Dermis microvascular lymphatic vessel endothelial cell (primary cell): ENCODE data around the gene LTB4R. TPM values are rescaled to one million over a fixed set of nuclear protein-coding genes. Genes with fewer than 3 reads are reported as not detected.

Experiments used
- DNase-seq, 2 donors: peaks; one replicate each; pipeline versions ENCODE4 v3.0.0 to v3.0.0-alpha.2; 2010; ENCODE audit warnings: low read depth in 2 of 2
- total RNA-seq: library from RNA; depleted of rRNA; stranded (reverse); fragments of >200 nt; gene quantifications from 2 replicates; pipeline ENCODE4 v1.2.1, GENCODE V29; 2014

Gene LTB4R
- total RNA-seq, 1 donor from 2014 or later = 2.2 TPM

DNA sequence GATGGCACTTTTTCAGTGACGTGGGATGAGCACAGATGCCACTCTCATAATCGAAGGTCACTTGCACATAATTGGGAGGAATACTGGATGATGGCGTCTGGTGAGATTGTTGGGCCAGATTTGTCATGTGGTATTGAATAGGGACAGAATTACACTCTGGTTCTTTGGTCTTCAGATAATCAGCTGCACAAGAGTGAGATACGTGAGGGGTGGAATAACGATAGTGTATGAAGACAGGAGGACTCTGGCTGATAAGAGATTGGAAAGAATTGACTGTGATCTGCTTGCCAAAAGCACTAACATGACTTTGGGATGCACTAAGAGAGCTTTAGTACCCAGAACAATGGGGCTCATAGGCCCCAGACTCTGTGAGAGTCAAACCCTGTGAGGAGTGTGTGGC is 32.9 kb upstream of the LTB4R start:
- DNase-seq = no peak

DNA sequence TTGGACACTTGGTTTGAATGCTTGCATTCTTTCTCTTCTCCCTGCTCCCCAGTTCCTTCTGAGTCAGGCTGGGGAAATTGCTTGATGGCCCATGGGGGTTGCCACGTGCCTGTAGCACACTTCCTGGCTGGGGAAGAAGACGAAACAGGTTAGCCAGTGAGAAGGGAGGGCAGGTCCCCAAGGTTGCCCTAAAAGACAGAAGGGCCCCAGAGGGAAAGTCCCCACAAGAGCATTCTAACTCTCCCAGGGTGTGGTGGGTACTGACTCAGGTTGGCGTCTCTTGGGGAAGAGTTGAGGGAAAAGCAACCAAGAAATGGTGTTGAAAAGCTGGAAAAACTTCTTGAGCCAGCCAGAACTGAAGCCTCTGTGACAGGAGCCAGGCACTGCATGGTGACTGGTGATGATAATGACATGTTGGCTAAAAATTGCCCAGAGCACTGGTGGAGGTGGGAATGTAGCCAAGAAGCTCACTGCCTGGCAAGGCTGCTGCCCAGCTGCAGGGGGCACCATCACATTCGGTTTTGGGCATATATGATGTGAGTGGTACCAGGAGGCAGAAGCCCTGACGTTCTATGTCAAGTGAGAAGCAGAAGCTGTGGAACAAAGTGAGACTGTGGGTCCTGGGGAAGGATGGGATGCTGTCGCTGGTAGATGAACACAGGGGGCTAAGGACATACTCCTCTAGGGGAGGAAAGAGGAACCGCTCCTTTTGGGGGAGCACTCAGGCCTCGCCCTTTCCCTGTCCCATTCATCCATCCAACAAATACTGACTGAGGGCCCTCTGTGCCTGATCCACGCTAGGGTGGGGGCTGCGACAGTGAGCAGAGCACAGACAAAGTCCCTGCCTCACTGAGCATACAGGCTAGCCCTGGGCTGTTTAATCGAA is 31.8 kb upstream of the LTB4R start:
- peak in 1 of 2 donors; percentile 13 for DNase-seq

DNA sequence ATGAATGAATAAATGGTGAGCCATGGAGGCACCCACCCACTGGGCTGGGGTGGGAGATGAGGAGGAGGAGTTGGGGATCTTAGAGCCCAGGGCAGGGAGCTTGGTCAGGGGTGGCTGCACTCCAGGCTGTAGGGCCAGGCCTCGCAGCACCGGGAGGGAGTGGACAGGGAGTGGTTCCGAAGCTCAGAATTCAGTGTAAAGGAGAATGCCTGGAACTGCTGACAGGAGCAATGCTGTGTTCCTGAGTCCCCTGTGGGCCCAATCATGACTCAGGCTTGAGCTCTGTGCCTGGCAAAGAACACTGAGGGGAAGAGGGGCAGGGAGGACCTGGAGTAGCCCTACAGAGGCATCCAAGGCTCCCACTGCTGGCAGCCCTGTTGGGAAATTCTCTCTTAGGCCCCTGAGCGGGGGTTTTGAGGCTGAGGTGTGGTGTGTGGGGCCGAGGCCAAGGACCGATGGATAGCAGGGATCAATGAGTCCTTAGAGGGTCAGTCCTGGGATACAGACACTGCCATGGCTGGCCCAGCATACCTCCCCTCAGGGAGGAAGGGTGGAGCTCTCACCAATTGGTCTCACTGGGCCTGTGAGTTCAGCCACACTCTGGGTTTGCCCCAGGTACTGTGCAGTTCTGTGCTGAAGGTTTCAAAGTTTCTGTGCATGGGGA is 30.4 kb upstream of the LTB4R start:
- no peak for DNase-seq

DNA sequence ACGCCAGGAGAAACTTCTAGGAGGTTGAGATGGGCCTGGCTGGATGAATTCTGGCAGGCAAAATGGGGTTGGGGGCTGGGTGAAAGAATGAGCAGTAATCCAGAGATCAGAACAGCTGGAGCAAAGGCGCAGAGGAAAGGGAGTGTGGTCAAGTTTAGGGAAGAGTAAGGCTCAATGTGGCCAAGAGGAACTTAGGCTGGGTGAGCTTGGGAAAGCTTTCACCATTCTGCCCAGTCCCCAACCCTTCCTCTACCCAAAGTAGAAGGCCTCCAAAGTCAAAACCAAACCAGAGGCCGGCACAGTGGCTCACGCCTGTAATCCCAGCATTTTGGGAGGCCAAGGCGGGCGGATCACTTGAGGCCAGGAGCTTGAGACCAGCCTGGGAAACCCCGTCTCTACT is 29.7 kb upstream of the LTB4R start:
- no peak for DNase-seq

DNA sequence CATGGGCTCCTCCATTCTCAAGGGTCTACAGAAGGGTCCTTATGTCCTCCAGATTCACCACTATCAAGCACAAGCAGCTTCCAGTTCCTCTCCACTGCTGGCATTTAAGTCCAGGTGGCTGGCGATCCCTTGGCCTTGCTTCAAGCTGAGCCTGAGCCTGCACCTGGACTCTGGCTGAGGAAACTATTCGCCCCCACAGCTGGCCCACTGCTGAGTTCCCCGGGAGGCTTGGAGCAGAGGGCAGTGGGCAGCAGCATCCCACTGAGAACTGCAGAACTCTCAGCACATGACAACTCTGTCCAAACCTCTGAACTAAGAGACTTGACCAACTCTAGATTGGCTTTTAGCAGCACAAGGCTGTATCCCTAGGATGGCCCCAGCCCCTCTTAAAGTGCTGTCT is 28.6 kb upstream of the LTB4R start:
- DNase-seq = no peak

DNA sequence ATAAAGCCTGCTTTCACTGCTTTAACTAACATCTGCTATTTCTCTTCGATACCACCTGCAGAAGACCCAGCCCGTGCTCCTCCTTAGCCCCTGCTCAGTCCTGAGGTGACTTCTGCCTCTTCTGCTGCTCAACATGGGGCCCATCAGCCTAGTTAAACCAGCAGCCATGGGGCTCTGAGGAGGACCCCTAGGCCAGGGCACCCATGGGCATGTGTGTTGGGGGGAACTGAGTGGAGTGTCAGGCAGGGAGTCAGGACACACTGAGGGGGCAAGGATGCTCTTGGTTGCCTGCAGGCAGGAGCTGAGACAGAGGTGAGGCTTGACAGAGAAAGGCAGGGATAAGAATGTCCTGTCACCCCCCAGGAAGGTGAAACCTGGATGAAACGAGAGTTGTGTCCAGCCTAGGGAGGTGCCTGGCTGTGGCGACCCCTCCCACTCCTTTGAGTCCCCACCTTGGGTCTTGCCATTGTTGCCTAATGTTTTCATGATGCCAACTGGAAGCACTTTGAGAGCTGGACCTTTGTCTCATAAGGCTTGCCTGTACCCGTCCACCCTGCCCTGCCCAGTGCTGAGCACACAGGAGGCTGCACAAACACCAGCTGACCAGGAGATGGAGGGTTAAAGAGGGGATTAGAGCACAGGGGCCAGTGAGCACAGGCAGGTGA is 27.4 kb upstream of the LTB4R start:
- DNase-seq = no peak

DNA sequence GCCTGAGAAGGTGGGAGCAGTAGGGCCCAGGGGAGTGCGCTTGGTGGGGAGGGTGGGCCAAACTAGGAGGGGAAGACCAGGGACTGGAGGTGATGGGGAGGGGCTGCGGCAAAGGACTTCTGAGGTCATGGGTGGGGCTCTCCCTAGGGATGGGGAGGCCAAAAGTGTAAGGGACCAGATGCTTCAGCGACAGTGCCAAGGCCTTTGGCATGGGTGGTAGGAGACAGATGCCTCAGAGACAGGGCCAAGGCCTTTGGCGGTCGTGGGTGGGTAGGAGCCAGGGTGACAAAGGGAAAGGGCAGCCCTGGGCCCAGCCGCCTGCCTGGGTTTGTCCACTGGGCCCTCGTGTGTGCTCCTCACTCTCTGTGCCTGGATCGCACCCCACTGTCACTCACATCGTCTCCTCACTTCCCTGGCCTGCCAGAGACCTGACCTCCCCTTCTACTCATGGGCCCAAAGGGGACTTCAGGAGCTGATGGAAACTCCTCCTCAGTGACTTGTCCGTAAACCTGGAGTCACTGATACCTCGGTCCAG is 26.7 kb upstream of the LTB4R start:
- no peak for DNase-seq

DNA sequence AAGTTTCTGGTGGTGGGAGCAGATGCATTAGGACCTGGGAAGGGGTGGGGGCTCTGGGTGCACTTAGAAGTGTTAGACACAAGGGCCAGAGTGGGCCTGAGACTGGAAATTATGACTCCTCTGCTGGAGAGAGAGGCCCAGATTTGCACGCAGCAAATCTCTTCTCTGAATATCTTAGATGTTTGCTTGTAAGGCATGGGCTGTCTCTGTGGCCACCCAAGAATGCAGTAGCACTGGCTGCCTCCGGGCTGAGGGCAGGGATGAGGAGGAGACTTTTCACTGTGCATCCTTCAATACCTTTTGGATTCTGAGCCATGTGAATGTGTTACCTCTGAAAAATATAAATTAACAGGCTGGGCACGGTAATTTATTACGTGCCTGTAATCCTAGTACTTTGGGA is 26.0 kb upstream of the LTB4R start:
- no peak for DNase-seq

DNA sequence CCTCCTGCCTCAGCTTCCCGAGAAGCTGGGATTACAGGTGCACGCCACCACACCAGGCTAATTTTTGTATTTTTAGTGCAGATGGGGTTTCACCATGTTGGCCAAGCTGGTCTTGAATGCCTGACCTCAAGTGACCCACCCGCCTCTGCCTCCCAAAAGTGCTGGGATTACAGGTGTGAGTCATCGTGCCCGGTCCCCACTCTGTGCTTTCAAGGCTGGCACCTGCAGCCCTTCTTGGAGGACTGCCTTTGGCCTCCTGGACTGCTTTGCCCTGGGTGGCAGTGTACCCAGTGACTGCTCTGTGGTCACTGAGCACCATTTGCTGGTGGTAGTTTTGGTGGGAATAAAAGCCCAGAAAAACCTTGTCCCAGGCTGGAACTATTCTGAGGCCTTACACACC is 24.3 kb upstream of the LTB4R start:
- DNase-seq = no peak

DNA sequence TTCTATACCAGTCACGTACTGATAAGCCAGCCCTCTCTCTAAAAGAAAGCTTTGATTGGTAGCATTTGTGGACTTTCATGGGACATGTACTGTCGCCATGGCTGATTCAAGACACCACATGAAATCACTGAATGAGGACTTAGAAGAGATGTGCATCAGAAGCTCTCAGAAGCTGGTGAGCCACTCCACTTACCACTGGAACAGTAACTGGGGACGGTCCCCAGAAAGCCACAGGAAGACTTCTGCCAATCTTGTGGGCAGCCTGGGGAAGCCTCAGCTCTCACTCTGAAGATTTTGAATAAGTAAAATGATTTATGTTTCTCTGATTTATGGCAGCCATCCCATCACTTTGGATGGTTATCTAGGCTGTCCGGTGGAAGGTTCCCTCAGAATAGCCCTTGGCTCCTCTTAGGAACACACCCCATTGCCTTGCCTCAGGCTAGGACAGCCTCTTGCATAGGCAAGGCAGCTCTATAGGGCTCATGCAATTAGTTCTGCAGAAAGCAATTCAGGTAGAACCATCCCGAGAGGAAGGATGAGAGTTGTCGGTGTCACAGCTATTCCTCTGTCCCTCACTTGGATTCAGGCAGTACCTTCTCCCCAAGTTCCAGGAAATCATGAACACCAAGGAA is 21.5 kb upstream of the LTB4R start:
- no peak for DNase-seq

DNA sequence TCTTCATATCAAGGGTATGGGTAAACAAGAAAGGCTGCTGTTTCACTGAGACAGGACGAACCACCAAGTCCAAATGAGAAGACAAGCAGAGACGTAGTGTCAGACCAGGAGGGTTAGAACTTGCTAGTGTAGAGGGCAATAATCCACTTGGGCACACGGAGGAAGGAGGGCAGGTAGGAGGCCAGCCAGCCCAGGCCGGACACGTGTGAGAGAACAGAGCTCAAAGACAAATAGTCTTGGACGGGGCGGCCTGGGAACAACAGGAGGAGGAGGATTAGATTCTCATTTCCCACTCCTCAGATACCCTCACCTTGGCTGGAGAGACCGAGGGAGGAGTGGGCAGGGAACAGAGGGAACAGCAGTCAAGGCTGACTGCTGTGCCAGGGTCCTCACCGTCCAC is 20.6 kb upstream of the LTB4R start:
- DNase-seq = no peak

DNA sequence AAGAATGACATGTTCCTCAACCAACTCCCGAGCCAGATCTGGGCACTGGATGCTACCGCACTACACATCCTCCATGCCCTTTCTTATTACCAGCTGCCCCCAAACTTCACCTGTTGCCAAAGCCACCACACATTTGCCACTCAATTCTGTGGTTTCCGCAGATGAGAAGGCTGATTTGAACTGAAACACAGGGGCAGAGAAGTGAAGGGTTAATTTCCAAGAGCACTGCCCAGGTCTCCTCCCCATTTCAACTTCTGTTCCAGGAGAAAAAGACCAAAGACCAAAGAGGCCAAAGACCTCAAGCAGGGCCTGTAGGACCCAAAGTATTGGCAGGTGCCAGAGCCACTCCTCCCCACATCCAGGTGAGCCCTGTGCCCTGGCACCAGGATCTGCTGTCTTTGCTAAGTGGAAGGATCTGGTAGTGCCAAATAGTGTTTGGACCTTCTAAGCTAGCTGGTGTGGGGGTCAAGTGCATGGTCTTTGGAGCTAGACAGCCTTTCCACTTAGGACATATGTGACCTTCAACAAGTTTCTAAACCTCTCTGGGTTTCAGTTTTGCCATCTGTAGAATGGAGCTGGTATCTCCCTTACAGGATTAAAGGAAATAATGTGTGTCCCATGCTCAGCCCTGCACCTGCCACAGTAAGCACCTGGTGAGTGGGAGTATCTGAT is 19.7 kb upstream of the LTB4R start:
- no peak for DNase-seq

DNA sequence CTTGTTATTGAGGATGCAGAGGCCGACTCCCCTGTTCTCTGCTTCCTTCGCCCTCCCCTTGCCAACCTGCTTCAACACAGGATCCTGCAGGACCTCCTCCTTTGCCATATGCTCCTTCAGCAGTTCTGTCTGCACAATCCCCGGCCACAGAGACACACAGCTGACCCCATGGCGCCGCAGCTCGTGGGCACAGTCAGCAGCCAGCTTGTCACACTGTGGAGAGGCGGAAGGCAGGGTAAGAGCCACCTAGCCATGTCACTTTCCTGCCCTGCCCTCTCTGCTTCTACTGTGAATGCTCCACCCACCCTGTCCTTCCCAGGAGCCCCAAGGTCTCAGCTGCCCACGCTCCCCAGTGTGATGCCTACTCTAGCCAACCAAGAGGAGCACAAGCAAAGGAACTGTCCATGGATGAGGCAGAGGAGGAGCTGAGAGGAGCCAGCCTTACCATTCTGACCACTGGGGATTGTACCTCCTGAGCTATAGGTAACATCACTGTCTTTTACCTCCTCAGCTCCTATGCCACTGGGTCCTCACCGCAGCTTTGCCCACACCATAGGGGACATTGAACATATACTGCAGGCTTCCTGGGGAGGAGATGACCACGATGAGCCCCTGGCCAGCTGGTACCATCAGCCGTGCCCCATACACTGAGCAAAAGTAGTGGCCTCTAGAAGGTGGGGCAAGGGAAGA is 19.0 kb upstream of the LTB4R start:
- no peak for DNase-seq

DNA sequence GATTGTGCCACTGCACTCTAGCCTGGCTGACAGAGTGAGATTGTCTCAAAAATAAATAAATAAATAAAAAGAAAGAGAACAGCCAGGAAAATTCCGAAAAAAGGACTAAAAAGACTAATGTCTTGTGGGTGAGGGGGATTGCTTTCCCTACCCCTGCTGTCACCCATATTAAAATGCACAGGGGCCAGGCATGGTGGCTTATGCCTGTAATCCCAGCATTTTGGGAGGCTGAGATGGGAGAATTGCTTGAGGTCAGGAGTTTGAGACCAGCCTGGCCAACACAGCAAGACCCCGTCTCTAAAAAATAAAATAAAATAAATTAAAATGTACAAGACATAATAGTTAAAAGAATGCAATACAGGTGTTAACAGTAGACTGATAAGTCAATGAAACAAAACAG is 17.8 kb upstream of the LTB4R start:
- no peak for DNase-seq

DNA sequence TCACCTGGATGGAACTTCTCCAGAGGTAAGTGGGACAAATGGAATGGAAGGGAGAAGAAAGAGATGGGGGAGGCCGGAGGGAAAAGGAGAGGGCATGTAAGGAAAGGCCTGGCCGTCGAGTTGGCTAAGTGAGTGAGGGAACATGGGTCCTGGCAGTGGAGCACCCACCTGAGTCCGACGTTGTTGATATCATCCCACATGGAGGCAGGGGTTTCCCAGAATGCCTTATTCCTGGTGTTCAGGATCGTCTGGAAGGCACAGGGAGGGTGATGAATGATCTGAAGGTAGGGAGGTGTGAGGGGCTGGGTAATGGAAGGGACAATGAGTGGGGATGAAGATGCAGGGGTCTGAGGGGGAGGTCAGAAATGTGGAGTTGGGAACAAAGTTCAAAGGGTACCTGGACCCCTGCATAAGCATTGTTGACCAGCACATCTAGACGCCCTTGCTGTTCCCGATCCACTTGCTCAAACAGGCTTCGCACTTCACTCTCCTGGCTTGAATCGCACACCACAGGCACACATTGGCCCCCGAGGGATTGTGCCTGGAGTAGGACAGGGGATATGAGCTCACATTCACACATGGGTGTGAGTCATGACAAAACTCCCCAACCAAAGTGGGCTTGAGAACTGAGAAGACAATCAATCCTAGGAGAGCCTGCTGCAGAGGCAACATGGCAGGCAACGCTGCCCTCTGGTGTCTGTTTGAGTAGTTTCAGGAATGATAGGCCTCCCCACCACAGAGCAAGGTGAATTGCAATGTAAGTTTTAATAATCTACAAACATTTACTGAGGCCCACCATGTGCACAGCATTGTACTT is 14.8 kb upstream of the LTB4R start:
- DNase-seq = peak; percentile 77 to 94

DNA sequence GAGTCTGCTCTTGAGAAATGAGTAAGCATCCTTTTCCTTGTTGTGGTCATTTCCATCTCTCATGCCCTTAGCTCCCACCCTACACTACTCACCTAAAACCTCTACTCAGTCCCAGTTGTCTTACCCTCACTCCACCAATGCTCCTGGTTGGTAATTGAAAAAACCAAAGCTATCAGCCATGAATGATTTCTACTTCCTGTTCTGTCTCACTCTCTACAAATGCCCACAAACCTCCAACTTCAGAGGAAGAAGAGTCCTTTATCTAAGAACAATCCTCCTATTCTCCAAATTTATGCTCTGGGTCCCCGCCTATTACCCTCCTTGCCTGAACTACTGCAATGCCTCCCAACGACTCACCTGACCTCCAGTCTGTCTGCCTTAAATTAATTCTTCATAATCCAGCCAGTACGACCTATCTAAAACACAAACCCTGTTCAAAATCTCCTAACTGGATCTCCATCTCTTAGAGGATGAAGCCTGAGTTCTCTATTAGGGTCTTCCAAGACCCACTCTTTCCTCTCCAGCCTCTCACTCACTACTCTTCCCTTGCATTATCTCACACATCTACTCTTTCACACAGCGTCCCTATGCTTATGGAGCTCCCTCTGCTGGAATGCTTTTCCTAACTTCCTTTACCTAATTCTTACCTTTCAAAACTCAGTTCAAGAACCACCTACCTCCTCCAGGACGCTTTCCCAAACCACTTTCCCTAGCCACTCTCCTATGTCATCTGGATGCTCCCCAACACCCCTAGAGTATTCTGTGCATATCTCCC is 13.9 kb upstream of the LTB4R start:
- DNase-seq = peak; percentile 29 to 55

DNA sequence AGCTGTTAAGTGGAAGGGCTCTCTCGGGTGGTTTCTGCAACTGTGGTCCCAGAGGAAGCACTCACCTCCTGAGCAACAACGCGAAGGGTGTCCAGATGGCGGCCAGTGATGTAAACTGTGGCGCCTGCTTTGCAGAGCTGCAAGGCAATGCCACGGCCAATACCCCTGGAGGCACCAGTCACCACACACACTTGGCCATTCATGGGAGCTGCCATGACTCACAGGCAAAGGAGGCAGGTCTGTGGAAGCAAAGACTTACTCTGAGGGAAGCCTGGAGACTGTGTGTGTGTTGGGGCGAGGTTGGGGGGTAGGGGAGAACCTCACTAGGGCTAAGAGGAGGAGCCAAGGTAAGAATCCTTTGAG is 12.4 kb upstream of the LTB4R start:
- DNase-seq = peak in 1 of 2 donors; percentile 35

DNA sequence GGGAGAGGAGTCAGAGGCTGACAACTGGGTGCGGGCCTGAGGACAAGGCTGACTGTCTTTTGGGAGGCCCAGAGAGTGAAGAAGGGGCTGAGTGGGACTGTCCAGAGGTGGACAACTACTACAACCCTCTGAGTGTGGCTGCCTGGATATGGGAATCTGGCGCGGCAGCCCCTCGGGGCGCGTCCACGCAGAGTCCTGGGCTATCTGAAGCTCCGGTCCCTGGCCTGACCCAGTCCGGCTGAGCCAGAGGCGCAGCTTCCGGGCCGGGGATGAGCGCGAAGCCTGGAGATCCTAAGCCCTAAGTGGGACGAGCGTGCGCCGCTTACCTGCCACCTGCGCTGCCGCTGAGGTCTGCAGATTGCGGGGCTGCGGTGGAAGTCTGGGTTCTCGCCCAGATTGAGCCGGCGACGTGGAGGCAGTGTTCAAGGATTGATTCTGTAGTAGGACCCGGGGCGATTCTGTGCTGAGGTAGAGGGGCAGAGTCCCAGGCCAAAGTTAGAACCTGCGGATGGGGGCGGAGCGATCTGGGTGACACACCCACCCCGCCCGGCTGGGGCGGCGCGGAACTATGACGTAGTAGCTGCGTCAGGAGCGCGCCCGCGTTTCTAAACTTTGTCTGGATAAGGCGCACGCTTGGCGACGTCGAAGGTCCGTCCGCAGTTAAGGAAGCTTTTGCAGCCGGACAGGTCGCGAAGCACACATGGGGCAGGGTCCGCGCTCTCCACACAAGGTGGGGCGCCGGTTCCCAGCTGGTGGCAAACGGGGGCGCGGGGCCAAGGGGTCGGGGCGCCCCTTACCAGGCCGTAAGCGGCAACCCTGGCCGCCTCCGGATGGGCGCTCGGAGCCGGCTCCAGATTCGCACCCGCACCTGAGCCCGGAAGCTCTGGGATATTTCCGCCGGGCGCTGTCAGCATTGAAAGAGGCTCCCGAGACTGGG is 11.8 kb upstream of the LTB4R start, which contains the start of the genes DHRS1 and NOP9:
TSS of gene DHRS1 (minus strand) at position 526 of the 937 bp plus-strand sequence. CDS start 674 bp downstream, outside the sequence.
TSS of gene NOP9 (plus strand) at position 596 of the 937 bp plus-strand sequence. CDS start at position 701, 105 bp downstream.
- DNase-seq = peak; percentile 76 to 93
